Stimulated activated CD4-positive, alpha-beta T cell treated with anti-CD3 and anti-CD28 coated beads, TNF-alpha, amount 100 ng/mL, for 1 hour (primary cell): ENCODE data around the gene MTOR.
"Not testable (repeated sequence)": the region's sequence is repeated elsewhere in the genome, so short reads cannot be mapped to it uniquely, and the experiment has no call there.

Experiments
- DNase-seq, 3 donors: peaks; one replicate each; pipeline ENCODE4 v3.0.0-alpha.2; 2020; ENCODE audit warnings: low read depth in 3 of 3, low spot score in 1 of 3

MTOR gene

GRCh38 chr1:11187000-11187399, 75.4 kb downstream of the MTOR start:
- DNase-seq: no peak

DNA sequence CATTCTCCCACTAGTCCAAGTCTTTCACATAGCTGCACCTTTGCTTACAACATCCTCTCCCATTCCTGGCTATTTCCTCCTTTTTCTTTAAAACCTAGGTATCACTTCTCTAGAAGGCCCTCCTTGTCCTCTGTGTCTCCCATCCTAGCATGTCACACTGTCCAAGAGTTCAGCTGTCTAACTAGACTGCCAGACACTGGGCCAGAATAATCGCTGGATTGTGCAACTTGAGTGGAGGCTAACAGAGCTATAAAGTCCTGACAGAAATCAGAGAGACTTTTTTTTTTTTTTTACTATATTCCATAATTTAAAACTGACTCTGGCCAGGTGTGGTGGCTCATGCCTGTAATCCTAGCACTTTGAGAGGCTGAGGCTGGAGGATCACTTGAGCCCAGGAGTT, 77.4 kb downstream of the MTOR start:
- DNase-seq: no peak

- DNase-seq: no peak
Measured at GRCh38 chr1:11182884-11183283, 79.5 kb downstream of the MTOR start.

GRCh38 chr1:11180342-11180744, 82.0 kb downstream of the MTOR start:
- DNase-seq: no peak

DNA sequence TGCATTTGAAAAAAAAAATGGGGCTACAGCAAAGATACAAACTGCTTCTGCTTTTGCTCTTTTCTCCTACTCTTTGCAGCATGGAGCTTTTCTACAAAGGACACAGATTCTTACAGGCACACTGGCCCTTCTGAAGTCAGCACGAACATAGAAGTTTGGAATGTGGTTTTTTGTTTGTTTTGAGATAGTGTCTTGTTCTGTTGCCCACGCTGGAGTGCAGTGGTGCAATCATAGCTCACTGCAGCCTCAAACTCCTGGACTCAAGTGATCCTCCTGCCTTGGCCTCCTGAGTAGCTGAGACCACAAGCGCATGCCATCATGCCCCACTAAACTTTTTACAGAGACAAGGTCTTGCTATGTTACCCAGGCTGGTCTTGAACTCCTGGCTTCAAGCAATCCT, 82.6 kb downstream of the MTOR start:
- DNase-seq: not testable (repeated sequence)

- no peak for DNase-seq
Measured at GRCh38 chr1:11179125-11179524, 83.2 kb downstream of the MTOR start.

GRCh38 chr1:11178021-11179015, 84.0 kb downstream of the MTOR start:
- DNase-seq: no peak

DNA sequence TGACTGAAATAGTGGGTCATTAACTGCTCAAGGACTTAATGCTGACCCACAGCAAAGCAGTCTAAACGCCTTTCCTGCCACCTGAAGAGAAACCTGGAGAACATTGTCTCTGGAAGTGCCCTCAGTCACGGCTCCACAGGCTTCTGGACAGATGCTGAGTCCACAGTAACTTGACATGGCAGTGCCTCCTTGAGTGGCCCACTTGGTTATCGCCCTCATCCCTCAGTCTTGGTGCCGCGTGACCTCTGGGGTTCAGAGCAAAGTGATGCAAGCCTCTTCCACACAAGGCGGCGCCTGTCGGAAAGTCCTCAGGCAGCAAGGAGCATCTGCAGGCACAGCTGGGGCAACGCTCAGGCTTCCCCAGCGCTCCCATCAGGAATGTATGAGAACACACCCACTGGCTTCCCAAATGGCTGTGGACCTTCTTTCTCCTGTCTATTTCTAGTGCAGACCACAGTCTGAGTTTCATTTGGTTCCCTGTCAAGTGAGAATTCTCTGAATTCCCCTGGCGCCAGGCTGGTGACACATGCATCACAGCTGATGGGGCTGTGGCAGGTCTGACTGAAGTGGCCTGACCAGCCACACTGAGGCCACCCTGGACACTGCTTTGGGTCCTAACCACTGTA, 86.2 kb downstream of the MTOR start:
- no peak for DNase-seq

GRCh38 chr1:11175461-11175860, 86.9 kb downstream of the MTOR start:
- DNase-seq: no peak

GRCh38 chr1:11174261-11174942, 87.9 kb downstream of the MTOR start:
- DNase-seq: no peak

GRCh38 chr1:11170102-11170501, 92.2 kb downstream of the MTOR start:
- DNase-seq: no peak

GRCh38 chr1:11169202-11169601, 93.1 kb downstream of the MTOR start:
- DNase-seq: no peak

DNA sequence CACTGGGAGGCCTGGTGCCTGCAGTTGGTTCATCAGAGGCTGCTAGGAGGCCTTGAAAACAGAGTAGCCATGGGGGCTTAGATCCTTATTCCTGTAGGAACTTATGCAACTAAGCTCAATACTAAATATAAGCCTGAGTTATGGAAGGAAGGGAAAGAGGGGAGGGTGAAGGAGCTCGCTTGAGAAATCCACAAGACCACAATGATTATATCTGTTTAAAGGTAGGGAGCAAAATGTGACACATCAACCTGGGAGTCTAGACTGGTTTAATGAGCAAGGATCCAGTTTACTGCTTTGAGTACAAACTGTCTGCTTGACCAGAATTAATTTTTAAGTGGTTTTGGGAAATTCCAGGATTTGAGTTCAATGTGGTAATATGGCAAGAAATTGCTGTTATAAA, 93.6 kb downstream of the MTOR start:
- DNase-seq: no peak

DNA sequence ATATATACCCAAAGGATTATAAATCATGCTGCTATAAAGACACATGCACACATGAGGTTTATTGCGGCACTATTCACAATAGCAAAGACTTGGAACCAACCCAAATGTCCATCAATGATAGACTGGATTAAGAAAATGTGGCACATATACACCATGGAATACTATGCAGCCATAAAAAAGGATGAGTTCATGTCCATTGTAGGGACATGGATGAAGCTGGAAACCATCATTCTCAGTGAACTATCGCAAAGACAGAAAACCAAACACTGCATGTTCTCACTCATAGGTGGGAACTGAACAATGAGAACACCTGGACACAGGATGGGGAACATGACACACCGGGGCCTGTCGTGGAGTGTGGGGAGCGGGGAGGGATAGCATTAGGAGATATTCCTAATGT, 95.6 kb downstream of the MTOR start:
- DNase-seq: not testable (repeated sequence)

- DNase-seq: not testable (repeated sequence)
Measured at GRCh38 chr1:11162752-11163151, 99.6 kb downstream of the MTOR start.

DNA sequence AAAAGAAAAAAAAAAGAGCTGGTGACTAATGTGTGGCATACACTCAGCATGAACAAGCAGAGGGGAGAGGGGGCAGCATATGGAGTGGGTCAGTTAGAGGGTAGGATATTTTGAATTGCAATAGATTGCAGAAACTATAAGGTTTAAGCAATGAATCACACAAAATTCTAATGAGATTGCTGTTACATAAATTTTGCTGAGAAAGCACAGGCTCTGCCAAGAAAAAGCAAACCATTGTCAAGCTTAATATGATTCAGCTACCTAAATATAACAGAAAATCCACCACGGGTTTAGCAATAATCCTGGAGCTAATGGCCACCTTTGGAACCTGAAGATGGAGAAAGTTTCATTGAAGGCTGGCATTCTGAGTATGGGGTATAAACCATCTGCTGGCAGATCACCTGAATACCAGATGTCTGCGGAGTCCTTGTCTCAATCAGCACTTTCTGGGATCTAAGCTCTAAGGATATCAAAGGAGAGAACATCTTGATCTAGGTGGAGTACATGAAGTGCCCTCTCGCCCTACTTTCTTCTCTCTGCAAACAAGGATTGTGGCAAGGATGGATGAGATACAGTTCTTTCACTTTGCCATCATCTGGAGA, 103.5 kb downstream of the MTOR start:
- DNase-seq: no peak

GRCh38 chr1:11158291-11158690, 104.1 kb downstream of the MTOR start:
- DNase-seq: no peak

- no peak for DNase-seq
Measured at GRCh38 chr1:11157867-11158266, 104.5 kb downstream of the MTOR start.

GRCh38 chr1:11157394-11157793, 105.0 kb downstream of the MTOR start:
- no peak for DNase-seq

DNA sequence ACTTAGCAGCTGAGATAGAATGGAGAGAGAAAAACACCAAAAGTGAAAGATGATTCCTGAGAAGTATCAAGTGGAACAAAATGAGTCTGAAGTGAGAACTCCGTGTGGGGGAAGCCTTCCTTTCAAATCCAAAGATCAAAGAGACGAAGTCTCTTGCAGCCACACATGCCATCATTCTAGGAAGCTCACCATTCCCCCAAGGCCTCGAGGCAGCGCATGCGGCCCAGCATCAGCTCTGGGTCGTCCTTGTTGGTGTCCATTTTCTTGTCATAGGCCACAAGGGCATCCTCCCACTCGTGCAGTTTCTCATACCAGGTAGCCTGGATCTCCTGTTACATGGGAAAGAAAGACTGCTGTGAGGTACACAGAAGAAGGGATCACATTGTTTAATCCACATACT, 105.4 kb downstream of the MTOR start:
- no peak for DNase-seq

GRCh38 chr1:11156441-11156840, 105.9 kb downstream of the MTOR start:
- no peak for DNase-seq
